ENCODE measurements around the gene ST3GAL3. TPM values are rescaled to one million over a fixed set of nuclear protein-coding genes. Genes with fewer than 3 reads are reported as not detected.
A peak's percentile ranks its signal among the peaks of the same experiment; 100 is the strongest.

ST3GAL3 gene
- total RNA-seq, 1 experiment from 2014 or later, result 14.7 TPM

GRCh38 chr1:43786201-43786958, 79.0 kb downstream of the ST3GAL3 start:
- DNase-seq (ENCODE audit: low read depth), result no peak

- DNase-seq (ENCODE audit: low read depth), result peak; percentile 31
These were observed 79.6 kb downstream of the ST3GAL3 start for GRCh38 chr1:43786960-43787359.

- no peak for DNase-seq (ENCODE audit: low read depth)
These were observed 82.5 kb downstream of the ST3GAL3 start for GRCh38 chr1:43789604-43790550.

GRCh38 chr1:43791243-43791642, 83.9 kb downstream of the ST3GAL3 start:
- no peak for DNase-seq (ENCODE audit: low read depth)

- peak; percentile 84 for DNase-seq (ENCODE audit: low read depth)
These were observed 88.8 kb downstream of the ST3GAL3 start for GRCh38 chr1:43796111-43796581.

- no peak for DNase-seq (ENCODE audit: low read depth)
These were observed 90.6 kb downstream of the ST3GAL3 start for GRCh38 chr1:43797891-43798290.

GRCh38 chr1:43799656-43800635, 92.6 kb downstream of the ST3GAL3 start:
- DNase-seq (ENCODE audit: low read depth), result peak; percentile 81

- DNase-seq (ENCODE audit: low read depth), result no peak
These were observed 93.4 kb downstream of the ST3GAL3 start for GRCh38 chr1:43800771-43801170.

- no peak for DNase-seq (ENCODE audit: low read depth)
These were observed 93.9 kb downstream of the ST3GAL3 start for GRCh38 chr1:43801203-43801602.

GRCh38 chr1:43802356-43802980, 95.1 kb downstream of the ST3GAL3 start:
- no peak for DNase-seq (ENCODE audit: low read depth)

- DNase-seq (ENCODE audit: low read depth), result no peak
These were observed 95.8 kb downstream of the ST3GAL3 start for GRCh38 chr1:43803105-43803504.

- no peak for DNase-seq (ENCODE audit: low read depth)
These were observed 96.3 kb downstream of the ST3GAL3 start for GRCh38 chr1:43803646-43804045.

- DNase-seq (ENCODE audit: low read depth), result no peak
These were observed 97.2 kb downstream of the ST3GAL3 start for GRCh38 chr1:43804569-43804968.

GRCh38 chr1:43805340-43805739, 98.0 kb downstream of the ST3GAL3 start:
- DNase-seq (ENCODE audit: low read depth), result no peak

GRCh38 chr1:43806183-43806582, 98.8 kb downstream of the ST3GAL3 start:
- DNase-seq (ENCODE audit: low read depth), result no peak

- no peak for DNase-seq (ENCODE audit: low read depth)
These were observed 101.8 kb downstream of the ST3GAL3 start for GRCh38 chr1:43809097-43809673.

GRCh38 chr1:43812579-43812978, 105.2 kb downstream of the ST3GAL3 start:
- DNase-seq (ENCODE audit: low read depth), result no peak

GRCh38 chr1:43814401-43814800, 107.1 kb downstream of the ST3GAL3 start:
- no peak for DNase-seq (ENCODE audit: low read depth)

- no peak for DNase-seq (ENCODE audit: low read depth)
These were observed 110.1 kb downstream of the ST3GAL3 start for GRCh38 chr1:43817304-43817939.

GRCh38 chr1:43818691-43819090, 111.4 kb downstream of the ST3GAL3 start:
- DNase-seq (ENCODE audit: low read depth), result no peak

All from RPMI7951 (cell line).